Measurements from ENCODE around the gene AUH.

DNA sequence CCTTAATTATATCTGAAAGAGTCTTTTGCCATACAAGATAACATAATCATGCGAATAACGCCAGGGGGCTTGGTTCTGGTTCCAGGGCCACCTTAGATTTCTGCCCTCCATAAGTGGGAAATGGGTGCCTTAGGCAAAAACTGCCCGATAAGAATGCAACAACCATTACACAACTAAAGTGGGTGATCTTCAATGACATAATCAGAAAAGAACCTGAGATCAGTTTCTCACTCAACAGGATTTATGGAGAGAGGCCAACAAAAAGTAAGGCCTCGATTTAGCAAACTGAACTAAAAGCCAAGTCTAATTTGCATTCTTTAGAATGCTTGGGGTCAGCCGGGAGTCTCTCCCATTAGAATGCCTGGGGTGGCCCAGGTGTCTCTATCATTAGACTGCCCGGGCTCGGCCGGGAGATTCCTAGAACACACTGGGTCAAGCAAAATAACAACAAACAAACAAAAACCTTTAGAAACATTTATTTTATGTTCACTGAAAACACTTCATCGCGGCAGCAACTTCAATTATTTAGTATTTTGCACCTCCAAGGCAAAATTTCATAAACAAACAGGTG lies 194.8 kb downstream of the AUH start:
- TF ChIP-seq EZH2 (IDR thresholded peaks at IDR 0.05) (no peak), POLR2AphosphoS5 (IDR thresholded peaks at IDR 0.05; ENCODE audit: borderline replicate concordance, low read depth, low read length) (no peak), FOXP2 (optimal IDR thresholded peaks at IDR 0.05; ENCODE audit: control extremely low read depth, extremely low read length, insufficient read depth) (no peak)
